ENCODE results near the gene STARD5.

GRCh38 chr15:81336568-81336967, 12.6 kb upstream of the STARD5 start:
- TF ChIP-seq GATA2 (IDR thresholded peaks at IDR 0.05; ENCODE audit: low read depth, low read length) = no peak
- TF ChIP-seq GATA3 (IDR thresholded peaks at IDR 0.05; ENCODE audit: low read depth, low read length) = no peak

Data from SH-SY5Y (cell line).